ENCODE data around the gene HLA-DQA1. TPM values are rescaled to one million over a fixed set of nuclear protein-coding genes. Genes with fewer than 3 reads are reported as not detected.
"Not testable (repeated sequence)": the region's sequence is repeated elsewhere in the genome, so short reads cannot be mapped to it uniquely, and the experiment has no call there.

Gene HLA-DQA1
- total RNA-seq, 1 donor from 2014 or later = not detected

DNA sequence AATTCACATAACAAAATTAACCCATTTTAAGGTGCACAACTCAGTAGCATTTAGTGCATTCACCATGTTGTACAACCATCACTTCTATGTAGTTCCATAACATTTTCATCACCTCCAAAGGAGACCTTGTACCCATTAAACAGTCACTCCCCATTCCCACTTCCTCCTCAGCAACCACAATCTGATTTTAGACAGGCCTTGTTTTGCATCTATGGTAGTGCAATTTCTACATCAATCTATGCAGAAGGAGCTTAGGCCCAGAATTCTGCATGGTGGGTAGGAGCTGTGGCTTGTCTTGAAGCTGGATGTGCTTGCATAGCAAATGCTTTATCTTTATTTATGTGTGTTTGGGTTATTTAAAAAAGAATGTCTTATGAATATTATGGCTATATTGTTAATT is 13.5 kb upstream of the HLA-DQA1 start:
- no peak for DNase-seq (ENCODE audit: extremely low spot score, unreplicated experiment)
- Mint-ChIP-seq H3K4me1 (ENCODE audit: unreplicated experiment) (no peaks in the 10 kb centered on the region), H3K27me3 (no peaks in the 10 kb centered on the region), H3K36me3 (no peaks in the 10 kb centered on the region), H3K9me3 (no peaks in the 10 kb centered on the region), H3K4me3 (no peak overlapping the region), H3K27ac (no peak overlapping the region)
- TF ChIP-seq CTCF (conservative IDR thresholded peaks at IDR 0.05) = no peak

- DNase-seq (ENCODE audit: extremely low spot score, unreplicated experiment) = no peak
- Mint-ChIP-seq H3K27ac (no peak overlapping the region), H3K27me3 (no peaks in the 10 kb centered on the region), H3K4me3 (no peak overlapping the region), H3K36me3 (no peaks in the 10 kb centered on the region), H3K4me1 (ENCODE audit: unreplicated experiment) (no peaks in the 10 kb centered on the region), H3K9me3 (no peaks in the 10 kb centered on the region)
- no peak for TF ChIP-seq CTCF (conservative IDR thresholded peaks at IDR 0.05)
Observed at GRCh38 chr6:32624565-32624964, 12.6 kb upstream of the HLA-DQA1 start.

DNA sequence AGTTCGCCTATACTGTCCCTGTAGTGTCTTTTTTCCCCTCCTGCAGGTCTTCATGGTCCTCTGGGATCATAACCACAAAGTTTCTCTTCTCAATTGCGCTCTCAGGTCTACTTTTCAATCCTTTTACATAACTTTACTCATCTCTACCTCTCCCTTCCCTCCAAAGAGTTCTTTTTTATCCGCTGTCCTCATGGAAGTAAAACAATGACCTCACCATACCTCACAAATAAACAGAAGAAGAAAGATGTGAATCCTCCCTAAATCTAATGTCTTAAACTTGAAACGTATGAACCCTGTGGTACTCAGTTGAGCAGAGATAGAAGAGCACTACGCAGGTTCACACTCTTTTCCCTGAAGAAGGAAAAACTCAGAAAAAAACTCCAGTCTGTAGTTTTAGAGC is 12.1 kb upstream of the HLA-DQA1 start:
- H3K9me3 Mint-ChIP-seq = no peaks in the 10 kb centered on the region
- no peak for DNase-seq (ENCODE audit: extremely low spot score, unreplicated experiment)
- H3K4me1 Mint-ChIP-seq (ENCODE audit: unreplicated experiment) = no peaks in the 10 kb centered on the region
- no peak overlapping the region for H3K4me3 Mint-ChIP-seq
- H3K36me3 Mint-ChIP-seq = no peaks in the 10 kb centered on the region
- H3K27me3 Mint-ChIP-seq = no peaks in the 10 kb centered on the region
- no peak overlapping the region for H3K27ac Mint-ChIP-seq
- TF ChIP-seq CTCF (conservative IDR thresholded peaks at IDR 0.05) = no peak

DNA sequence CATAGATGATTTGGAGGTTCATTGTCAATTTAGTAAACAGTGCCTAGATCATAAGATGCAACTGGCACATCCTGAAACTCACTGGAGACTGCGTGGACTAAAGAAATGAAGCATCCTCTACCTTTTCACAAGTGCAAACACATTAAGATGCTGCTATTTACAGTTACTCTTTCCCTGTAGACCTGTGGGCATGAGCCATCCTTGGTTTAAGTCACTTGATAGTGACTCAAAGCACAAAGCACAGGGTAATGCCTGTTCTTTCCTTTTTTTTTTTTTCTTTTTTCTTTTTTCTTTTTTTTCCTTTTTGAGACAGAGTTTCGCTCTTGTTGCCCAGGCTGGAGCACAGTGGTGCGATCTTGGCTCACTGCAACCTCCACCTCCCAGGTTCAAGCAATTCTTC is 10.0 kb upstream of the HLA-DQA1 start:
- Mint-ChIP-seq H3K4me3 (no peak overlapping the region), H3K27me3 (no peaks in the 10 kb centered on the region), H3K4me1 (ENCODE audit: unreplicated experiment) (no peaks in the 10 kb centered on the region), H3K9me3 (no peaks in the 10 kb centered on the region), H3K27ac (no peak overlapping the region), H3K36me3 (no peaks in the 10 kb centered on the region)
- no peak for TF ChIP-seq CTCF (conservative IDR thresholded peaks at IDR 0.05)
- no peak for DNase-seq (ENCODE audit: extremely low spot score, unreplicated experiment)

DNA sequence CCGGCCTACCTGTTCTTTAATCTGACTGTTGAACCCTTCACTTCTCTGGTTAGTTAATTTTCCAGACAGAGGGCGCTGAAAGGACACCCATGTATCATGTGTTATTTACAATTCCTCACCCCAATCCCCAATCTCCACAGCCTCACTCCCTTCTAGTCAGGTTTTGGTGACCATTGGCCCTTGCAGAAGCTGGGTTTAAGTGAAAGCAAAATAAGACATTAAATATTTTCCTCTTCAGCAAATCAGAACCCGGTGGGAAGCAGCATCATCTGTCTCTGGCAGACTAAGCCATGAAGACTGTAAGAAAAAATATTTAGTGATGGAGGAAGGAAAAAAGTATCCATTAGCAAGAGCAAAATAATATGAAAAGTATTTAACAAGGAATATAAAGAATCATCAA is 9.4 kb upstream of the HLA-DQA1 start:
- DNase-seq (ENCODE audit: extremely low spot score, unreplicated experiment) = no peak
- no peaks in the 10 kb centered on the region for H3K36me3 Mint-ChIP-seq
- no peak for TF ChIP-seq CTCF (conservative IDR thresholded peaks at IDR 0.05)
- H3K4me1 Mint-ChIP-seq (ENCODE audit: unreplicated experiment) = no peaks in the 10 kb centered on the region
- no peaks in the 10 kb centered on the region for H3K9me3 Mint-ChIP-seq
- no peak overlapping the region for H3K27ac Mint-ChIP-seq
- H3K4me3 Mint-ChIP-seq = no peak overlapping the region
- H3K27me3 Mint-ChIP-seq = no peaks in the 10 kb centered on the region

DNA sequence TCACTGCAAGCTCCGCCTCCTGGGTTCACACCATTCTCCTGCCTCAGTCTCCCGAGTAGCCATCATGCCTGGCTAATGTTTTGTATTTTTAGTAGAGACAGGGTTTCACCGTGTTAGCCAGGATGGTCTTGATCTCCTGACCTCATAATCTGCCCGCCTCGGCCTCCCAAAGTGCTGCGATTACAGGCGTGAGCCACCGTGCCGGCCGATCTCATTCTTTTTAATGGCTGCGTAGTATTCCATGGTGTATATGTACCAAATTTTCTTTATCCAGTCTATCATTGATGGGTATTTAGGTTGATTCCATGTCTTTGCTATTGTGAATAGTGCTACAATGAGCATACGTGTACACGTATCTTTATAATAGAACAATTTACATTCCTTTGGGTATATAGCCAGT is 7.4 kb upstream of the HLA-DQA1 start:
- H3K27ac Mint-ChIP-seq; DNase-seq (ENCODE audit: extremely low spot score, unreplicated experiment); H3K27me3 Mint-ChIP-seq; H3K36me3 Mint-ChIP-seq; H3K4me1 Mint-ChIP-seq (ENCODE audit: unreplicated experiment); H3K4me3 Mint-ChIP-seq; H3K9me3 Mint-ChIP-seq: not testable (repeated sequence)

Measured in type B pancreatic cell (in vitro differentiated cells).